Sigmoid colon (tissue), 7 donors: ENCODE measurements around the gene KIF3C. TPM values are rescaled to one million over a fixed set of nuclear protein-coding genes. Genes with fewer than 3 reads are reported as not detected.
"Not testable (repeated sequence)": the region's sequence is repeated elsewhere in the genome, so short reads cannot be mapped to it uniquely, and the experiment has no call there.

ENCODE experiments used
- DNase-seq: peaks from one replicate; pipeline ENCODE4 v3.0.0-alpha.2; 2019
- H3K27ac ChIP-seq, 4 donors: fragments of 200-600 bp; sonication (generic); one replicate each; pipeline ENCODE4 v1.5.1; 2016 to 2019; ENCODE audit warnings: mild to moderate bottlenecking in 1 of 4
- H3K27me3 ChIP-seq, 3 donors: fragments of 200-600 bp; sonication (generic); one replicate each; pipeline ENCODE4 v1.5.1; 2019; ENCODE audit warnings: mild to moderate bottlenecking in 1 of 3
- H3K36me3 ChIP-seq, 4 donors: fragments of 200-600 bp; sonication (generic); one replicate each; pipeline ENCODE4 v1.5.1; 2016 to 2019
- H3K4me1 ChIP-seq, 4 donors: fragments of 200-600 bp; sonication (generic); one replicate each; pipeline ENCODE4 v1.5.1; 2017 to 2019
- H3K4me3 ChIP-seq, 4 donors: fragments of 200-600 bp; sonication (generic); one replicate each; pipeline ENCODE4 v1.5.1; 2017 to 2019; ENCODE audit warnings: mild to moderate bottlenecking in 2 of 4, moderate library complexity in 1 of 4
- H3K9me3 ChIP-seq, 4 donors: fragments of 200-600 bp in 3 of 4; sonication (generic) in 3 of 4; one replicate each; pipeline versions ENCODE4 v1.5.1 to v1.6.1; 2013 to 2019
- EP300 ChIP-seq, 4 donors: sonication (generic); formaldehyde crosslinking; IDR thresholded peaks; one replicate each; pipeline ENCODE4 v1.6.1; 2017; ENCODE audit warnings: antibody characterized with exemption in 4 of 4
- POLR2A ChIP-seq, 2 donors: fragments of 450-650 bp; IDR thresholded peaks; one replicate each; pipeline ENCODE4 v1.6.1; 2016; ENCODE audit warnings: antibody characterized with exemption in 2 of 2, mild to moderate bottlenecking in 2 of 2, moderate library complexity in 2 of 2
- POLR2AphosphoS5 ChIP-seq, 4 donors: sonication (generic); formaldehyde crosslinking; IDR thresholded peaks; one replicate each; pipeline ENCODE4 v1.6.1; 2017; ENCODE audit warnings: antibody characterized with exemption in 4 of 4
- WGBS, 2 donors: extraction: QIAGEN DNeasy Blood & Tissue Kit; methylation state at CpG; one replicate each; pipeline ENCODE4 v1.1.7; 2013; 5-methylcytosine and 5-hydroxymethylcytosine counted together
- intact Hi-C: fragments of 100-400 bp; cut with DNase I; formaldehyde crosslinking; loops from one replicate; pipeline ENCODE4 v1.15.1; 2023
- polyA plus RNA-seq, 3 donors: library from polyadenylated mRNA; stranded (reverse); fragments of 200-250 nt; gene quantifications; one replicate each; pipeline ENCODE4 v1.2.3, GENCODE V29; 2013
- total RNA-seq, 4 donors: library from RNA; depleted of rRNA; stranded (reverse); fragments of >200 nt; gene quantifications; one replicate each; pipeline ENCODE4 v1.1.0, GENCODE V29; 2016
- TF ChIP-seq, protein P1 (sequence below), 4 experiments: fragments of 450-650 bp in 3 of 4; fragments of 200-600 bp in 1 of 4; IDR thresholded peaks; one replicate each; pipeline ENCODE4 v1.5.1; 2016 to 2019; ENCODE audit warnings: antibody characterized with exemption in 4 of 4, mild to moderate bottlenecking in 3 of 4, moderate library complexity in 2 of 4
- donor health status: healthy with polysubstance abuse.
- donor health status: Bipolar disorder and iron deficiency.
- donor health status: healthy.

KIF3C gene
- total and polyA plus RNA-seq, 7 donors, result 0.69 to 12.5 (median 5.7) TPM

DNA sequence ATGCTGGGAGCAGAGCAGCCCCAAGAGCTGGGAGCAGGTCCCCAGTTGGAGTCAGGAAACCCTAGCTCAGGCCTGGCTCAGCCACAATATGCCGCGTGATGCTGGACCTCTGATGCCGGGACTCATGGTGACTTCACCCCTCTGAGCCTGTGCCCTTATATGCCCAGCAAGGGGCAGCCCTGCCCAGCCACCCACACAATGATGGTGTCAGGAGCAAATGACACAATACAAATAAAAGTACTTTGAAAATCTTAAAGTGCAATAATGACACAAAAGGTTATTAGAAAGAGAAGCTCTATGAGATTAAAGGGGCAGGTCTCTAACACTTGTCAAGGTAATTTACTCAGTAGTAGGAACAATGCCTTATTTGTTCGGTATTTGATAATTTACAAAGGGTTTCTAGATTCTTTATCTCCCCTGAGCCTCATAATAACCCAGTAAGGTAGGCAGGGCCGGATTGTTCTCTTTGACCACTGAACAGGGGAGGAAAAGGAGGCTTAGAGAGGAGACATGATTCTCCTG, 18.3 kb upstream of the KIF3C start:
- Histone ChIP-seq H3K4me1 (peaks cover 0 to 31% (median 20%) of the 10 kb centered on the region in 4 donors), H3K9me3 (no peaks in the 10 kb centered on the region), H3K4me3 (no peak overlapping the region), H3K36me3 (no peaks in the 10 kb centered on the region), H3K27me3 (no peaks in the 10 kb centered on the region), H3K27ac (peak overlapping the region in 3 of 4 donors; percentile 72 to 79 (median 73))
- TF ChIP-seq POLR2AphosphoS5 (IDR thresholded peaks at IDR 0.05) (no peak), EP300 (IDR thresholded peaks at IDR 0.05) (no peak), POLR2A (IDR thresholded peaks at IDR 0.05) (no peak)
- TF ChIP-seq, protein P1, sequence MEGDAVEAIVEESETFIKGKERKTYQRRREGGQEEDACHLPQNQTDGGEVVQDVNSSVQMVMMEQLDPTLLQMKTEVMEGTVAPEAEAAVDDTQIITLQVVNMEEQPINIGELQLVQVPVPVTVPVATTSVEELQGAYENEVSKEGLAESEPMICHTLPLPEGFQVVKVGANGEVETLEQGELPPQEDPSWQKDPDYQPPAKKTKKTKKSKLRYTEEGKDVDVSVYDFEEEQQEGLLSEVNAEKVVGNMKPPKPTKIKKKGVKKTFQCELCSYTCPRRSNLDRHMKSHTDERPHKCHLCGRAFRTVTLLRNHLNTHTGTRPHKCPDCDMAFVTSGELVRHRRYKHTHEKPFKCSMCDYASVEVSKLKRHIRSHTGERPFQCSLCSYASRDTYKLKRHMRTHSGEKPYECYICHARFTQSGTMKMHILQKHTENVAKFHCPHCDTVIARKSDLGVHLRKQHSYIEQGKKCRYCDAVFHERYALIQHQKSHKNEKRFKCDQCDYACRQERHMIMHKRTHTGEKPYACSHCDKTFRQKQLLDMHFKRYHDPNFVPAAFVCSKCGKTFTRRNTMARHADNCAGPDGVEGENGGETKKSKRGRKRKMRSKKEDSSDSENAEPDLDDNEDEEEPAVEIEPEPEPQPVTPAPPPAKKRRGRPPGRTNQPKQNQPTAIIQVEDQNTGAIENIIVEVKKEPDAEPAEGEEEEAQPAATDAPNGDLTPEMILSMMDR (IDR thresholded peaks at IDR 0.05), result no peak
- intact Hi-C loops, result no loop called here
- WGBS, 2 donors, result 27 to 50% methylated on average over 5 of the region's 5 CpGs
- DNase-seq, result no peak

- DNase-seq, H3K27ac ChIP-seq, H3K4me3 ChIP-seq, H3K36me3 ChIP-seq, intact Hi-C loops, H3K9me3 ChIP-seq, H3K27me3 ChIP-seq: not testable (repeated sequence)
- 87 to 90% methylated on average over 7 of the region's 7 CpGs for WGBS, 2 donors
- peaks cover 0 to 31% (median 20%) of the 10 kb centered on the region in 4 donors for H3K4me1 ChIP-seq
Measured at GRCh38 chr2:25999406-25999805, 17.1 kb upstream of the KIF3C start.

DNA sequence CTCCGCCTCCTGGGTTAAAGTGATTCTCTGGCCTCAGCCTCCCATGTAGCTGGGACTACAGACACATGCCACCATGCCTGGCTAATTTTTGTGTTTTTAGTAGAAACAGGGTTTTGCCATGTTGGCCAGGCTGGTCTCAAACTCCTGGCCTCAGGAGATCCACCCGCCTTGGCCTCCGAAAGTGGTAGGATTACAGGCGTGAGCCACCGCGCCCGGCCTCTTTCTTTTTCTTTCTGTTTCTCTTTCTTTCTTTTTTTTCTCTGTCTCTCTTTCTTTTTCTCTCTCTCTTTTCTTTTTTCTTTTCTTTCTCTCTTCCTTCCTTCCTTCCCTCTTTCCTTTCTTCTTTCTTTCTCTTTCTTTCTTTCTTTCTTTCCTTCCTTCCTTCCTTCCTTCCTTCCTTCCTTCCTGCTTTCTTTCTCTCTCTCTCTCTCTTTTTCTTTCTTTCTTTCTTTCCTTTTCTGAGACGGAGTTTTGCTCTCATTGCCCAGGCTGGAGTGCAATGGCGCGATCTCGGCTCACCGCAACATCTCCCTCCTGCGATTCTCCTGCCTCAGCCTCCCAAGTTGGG, 16.6 kb upstream of the KIF3C start:
- intact Hi-C loops, H3K4me3 ChIP-seq, DNase-seq, H3K9me3 ChIP-seq, H3K36me3 ChIP-seq, H3K27ac ChIP-seq, H3K27me3 ChIP-seq: not testable (repeated sequence)
- WGBS, 2 donors, result 92 to 94% methylated on average over 13 of the region's 13 CpGs
- peaks cover 0 to 31% (median 20%) of the 10 kb centered on the region in 4 donors for H3K4me1 ChIP-seq

- TF ChIP-seq, protein P1 (IDR thresholded peaks at IDR 0.05), result no peak
- TF ChIP-seq EP300 (IDR thresholded peaks at IDR 0.05), result no peak
- TF ChIP-seq POLR2A (IDR thresholded peaks at IDR 0.05), result no peak
- no peak for TF ChIP-seq POLR2AphosphoS5 (IDR thresholded peaks at IDR 0.05)
- 90 to 93% methylated on average over 1 of the region's 1 CpG for WGBS, 2 donors
- no peak overlapping the region for H3K4me3 ChIP-seq
- DNase-seq, result no peak
- H3K4me1 ChIP-seq, result peaks cover 0 to 19% (median 14%) of the 10 kb centered on the region in 4 donors
- H3K27ac ChIP-seq, result no peak overlapping the region
- intact Hi-C loops, result no loop called here
- H3K9me3 ChIP-seq, result no peaks in the 10 kb centered on the region
- no peaks in the 10 kb centered on the region for H3K27me3 ChIP-seq
- no peaks in the 10 kb centered on the region for H3K36me3 ChIP-seq
Measured at GRCh38 chr2:25996844-25997243, 14.5 kb upstream of the KIF3C start.

DNA sequence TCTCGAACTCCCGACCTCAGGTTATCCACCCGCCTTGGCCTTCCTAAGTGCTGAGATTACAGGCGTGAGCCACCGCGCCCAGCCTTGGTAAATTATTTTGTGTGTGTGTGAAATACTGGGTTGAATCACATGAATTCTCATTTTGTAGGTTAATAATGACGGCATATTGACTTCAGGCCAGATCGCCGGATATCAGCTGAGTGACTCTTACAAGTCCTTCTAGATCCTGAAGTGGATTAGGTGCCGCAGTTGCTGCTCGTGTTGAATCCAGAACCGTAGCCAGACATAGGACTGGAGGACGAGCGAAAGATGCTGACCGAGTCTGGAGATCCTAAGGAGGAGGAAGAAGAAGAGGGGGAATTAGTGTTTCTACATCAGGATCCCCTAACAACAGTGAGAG, 12.2 kb upstream of the KIF3C start:
- Histone ChIP-seq H3K36me3 (no peaks in the 10 kb centered on the region), H3K27me3 (no peaks in the 10 kb centered on the region), H3K27ac (no peak overlapping the region), H3K4me1 (peaks cover 0 to 7% (median 0%) of the 10 kb centered on the region in 4 donors), H3K4me3 (no peak overlapping the region), H3K9me3 (no peaks in the 10 kb centered on the region)
- TF ChIP-seq, protein P1 (IDR thresholded peaks at IDR 0.05), result no peak
- no peak for TF ChIP-seq POLR2AphosphoS5 (IDR thresholded peaks at IDR 0.05)
- no peak for TF ChIP-seq POLR2A (IDR thresholded peaks at IDR 0.05)
- TF ChIP-seq EP300 (IDR thresholded peaks at IDR 0.05), result no peak
- WGBS, 2 donors, result 95 to 96% methylated on average over 15 of the region's 15 CpGs
- no peak for DNase-seq
- intact Hi-C loops, result no loop called here

- TF ChIP-seq POLR2A (IDR thresholded peaks at IDR 0.05) (no peak), EP300 (IDR thresholded peaks at IDR 0.05) (no peak), POLR2AphosphoS5 (IDR thresholded peaks at IDR 0.05) (no peak)
- TF ChIP-seq, protein P1 (IDR thresholded peaks at IDR 0.05), result no peak
- 91 to 92% methylated on average over 5 of the region's 5 CpGs for WGBS, 2 donors
- peaks cover 0 to 7% (median 0%) of the 10 kb centered on the region in 4 donors for H3K4me1 ChIP-seq
- H3K4me3 ChIP-seq, result no peak overlapping the region
- intact Hi-C loops, result no loop called here
- H3K9me3 ChIP-seq, result no peaks in the 10 kb centered on the region
- DNase-seq, result no peak
- H3K36me3 ChIP-seq, result no peaks in the 10 kb centered on the region
- H3K27ac ChIP-seq, result no peak overlapping the region
- H3K27me3 ChIP-seq, result no peaks in the 10 kb centered on the region
Measured at GRCh38 chr2:25993049-25993448, 10.8 kb upstream of the KIF3C start.
